NAMALWA (cell line): ENCODE data around the gene ODF2L.

ENCODE experiments used
- DNase-seq: peaks from one replicate; pipeline ENCODE4 v3.0.0-alpha.2; 2015; ENCODE audit warnings: low spot score

Gene ODF2L

GRCh38 chr1:86318436-86318835 is 77.7 kb downstream of the ODF2L start:
- DNase-seq = no peak

DNA sequence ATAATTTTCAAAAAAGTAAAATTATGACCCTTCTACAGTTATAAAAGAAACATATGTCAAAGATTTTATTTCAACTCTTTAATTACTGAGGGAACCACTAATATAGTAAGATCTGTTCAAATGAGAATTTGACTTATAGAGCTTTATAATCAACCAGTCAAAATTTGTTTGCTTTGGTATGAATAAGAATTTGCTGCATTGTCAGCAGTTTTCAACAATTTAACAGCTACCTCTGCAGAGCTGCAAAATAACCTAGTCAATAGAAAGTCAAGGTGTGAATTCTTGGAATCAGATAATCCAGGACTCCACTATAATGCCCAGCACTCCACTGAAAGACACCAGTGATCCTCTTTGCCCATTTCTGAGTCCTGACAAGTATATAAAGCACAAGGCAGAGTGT is 78.2 kb downstream of the ODF2L start:
- DNase-seq = no peak

GRCh38 chr1:86305731-86306130 is 90.4 kb downstream of the ODF2L start:
- no peak for DNase-seq

DNA sequence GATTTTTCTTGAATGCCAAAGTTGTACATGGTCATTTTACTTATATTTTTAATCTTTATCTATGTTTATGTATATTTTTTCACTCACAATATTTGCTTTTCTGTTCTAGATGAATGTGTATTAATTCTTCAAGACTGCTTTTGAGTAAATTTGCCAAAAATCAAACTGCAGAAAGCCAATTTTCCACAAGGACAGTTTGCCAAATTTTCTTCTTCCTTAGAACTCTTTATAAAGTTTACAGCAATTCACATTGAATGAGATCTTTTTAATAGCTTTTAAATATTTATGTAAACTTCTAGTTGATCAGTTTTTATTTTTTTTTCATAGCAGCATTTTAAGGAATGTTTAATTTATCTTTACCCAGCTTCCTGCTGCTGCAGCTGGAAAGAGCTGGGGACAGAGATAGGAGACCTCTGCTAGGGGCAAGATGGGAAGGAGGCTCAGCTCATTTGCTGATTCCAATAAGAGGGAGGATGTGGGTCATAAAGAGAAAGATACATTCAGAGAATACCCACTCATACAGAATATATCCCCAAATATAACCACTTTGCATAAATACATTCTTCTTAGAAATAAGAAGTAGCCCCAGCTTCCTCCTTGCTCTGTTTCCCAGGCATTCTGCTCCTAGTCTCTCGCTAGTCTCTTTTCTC is 93.0 kb downstream of the ODF2L start:
- no peak for DNase-seq
